EH (cell line): ENCODE measurements around the gene OR51B4.
"Not testable (repeated sequence)": the region's sequence is repeated elsewhere in the genome, so short reads cannot be mapped to it uniquely, and the experiment has no call there.

Experiments used
- DNase-seq: peaks from one replicate; pipeline ENCODE4 v3.0.0-alpha.2; 2015; ENCODE audit warnings: low read depth

The OR51B4 gene

GRCh38 chr11:5294342-5294995 lies 7.3 kb downstream of the OR51B4 start:
- not testable (repeated sequence) for DNase-seq

DNA sequence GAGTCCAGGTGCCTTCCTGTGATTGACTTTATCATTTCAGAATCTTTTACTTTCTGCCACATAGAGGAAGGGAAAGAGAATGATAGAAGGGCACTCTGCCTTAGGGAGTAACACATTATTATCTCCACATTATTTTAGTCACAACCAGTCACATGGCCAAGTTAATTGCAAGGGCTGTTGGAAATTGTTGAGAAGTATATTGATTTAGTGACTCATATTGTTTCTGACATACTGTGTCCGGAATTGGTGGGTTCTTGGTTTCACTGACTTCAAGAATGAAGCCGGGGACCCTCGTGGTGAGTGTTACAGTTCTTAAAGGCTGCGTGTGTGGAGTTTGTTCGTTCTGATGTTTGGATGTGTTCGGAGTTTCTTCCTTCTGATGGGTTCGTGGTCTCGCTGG lies 8.7 kb downstream of the OR51B4 start:
- DNase-seq = peak; percentile 42

DNA sequence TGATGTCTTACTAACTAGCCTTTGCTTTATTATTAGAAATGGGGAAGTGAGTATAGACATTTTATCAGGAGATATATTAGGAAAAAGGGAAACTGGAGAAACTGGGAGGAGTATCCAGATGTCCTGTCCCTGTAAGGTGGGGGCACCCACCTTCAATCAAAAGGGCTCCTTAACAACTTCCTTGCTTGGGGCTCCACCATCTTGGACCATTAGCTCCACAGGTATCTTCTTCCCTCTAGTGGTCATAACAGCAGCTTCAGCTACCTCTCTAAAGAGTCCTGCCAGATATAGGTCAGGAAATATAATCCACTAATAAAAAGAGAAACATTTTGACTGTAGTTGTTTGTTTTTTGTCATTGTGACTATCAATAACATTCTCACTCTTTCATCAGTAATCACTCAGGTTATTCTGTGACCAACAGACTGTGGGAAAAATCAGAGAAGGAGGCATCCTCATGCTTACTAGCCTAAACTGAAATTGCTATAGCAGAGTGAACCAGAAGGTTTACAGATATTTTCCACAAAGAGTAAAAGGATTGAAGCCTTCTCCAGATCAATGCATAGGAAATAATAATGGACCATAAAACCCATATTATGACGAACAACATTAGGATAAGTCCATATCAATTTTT lies 10.4 kb downstream of the OR51B4 start:
- peak; percentile 48 for DNase-seq

GRCh38 chr11:5290106-5290505 lies 11.6 kb downstream of the OR51B4 start:
- no peak for DNase-seq

DNA sequence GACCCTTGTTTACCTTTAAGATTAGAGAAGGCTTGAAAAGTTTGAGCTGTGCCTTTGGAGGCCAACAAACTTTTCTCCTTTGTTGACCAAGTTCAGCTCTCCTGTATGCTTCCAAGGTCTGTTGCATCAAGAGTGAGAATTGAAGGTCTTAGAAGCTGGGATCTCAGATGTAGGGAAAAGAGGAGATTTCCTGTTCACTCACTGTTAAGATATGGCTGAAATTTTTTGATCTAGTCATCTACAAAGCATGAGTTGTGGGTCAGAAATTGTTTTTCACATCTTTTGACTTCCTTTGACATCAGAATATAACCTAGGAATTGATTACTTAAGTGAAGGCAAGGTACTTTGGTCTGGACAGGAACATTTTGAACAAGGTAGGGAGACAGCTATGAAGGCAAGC lies 12.1 kb downstream of the OR51B4 start:
- peak; percentile 59 for DNase-seq

GRCh38 chr11:5288906-5289550 lies 12.7 kb downstream of the OR51B4 start:
- DNase-seq = peak; percentile 65

DNA sequence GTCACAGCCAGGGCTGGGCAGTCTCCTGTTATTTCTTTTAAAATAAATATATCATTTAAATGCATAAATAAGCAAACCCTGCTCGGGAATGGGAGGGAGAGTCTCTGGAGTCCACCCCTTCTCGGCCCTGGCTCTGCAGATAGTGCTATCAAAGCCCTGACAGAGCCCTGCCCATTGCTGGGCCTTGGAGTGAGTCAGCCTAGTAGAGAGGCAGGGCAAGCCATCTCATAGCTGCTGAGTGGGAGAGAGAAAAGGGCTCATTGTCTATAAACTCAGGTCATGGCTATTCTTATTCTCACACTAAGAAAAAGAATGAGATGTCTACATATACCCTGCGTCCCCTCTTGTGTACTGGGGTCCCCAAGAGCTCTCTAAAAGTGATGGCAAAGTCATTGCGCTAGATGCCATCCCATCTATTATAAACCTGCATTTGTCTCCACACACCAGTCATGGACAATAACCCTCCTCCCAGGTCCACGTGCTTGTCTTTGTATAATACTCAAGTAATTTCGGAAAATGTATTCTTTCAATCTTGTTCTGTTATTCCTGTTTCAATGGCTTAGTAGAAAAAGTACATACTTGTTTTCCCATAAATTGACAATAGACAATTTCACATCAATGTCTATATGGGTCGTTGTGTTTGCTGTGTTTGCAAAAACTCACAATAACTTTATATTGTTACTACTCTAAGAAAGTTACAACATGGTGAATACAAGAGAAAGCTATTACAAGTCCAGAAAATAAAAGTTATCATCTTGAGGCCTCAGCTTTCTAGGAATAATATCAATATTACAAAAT lies 13.4 kb downstream of the OR51B4 start:
- DNase-seq = peak; percentile 57

GRCh38 chr11:5286901-5287300 lies 14.8 kb downstream of the OR51B4 start:
- no peak for DNase-seq

DNA sequence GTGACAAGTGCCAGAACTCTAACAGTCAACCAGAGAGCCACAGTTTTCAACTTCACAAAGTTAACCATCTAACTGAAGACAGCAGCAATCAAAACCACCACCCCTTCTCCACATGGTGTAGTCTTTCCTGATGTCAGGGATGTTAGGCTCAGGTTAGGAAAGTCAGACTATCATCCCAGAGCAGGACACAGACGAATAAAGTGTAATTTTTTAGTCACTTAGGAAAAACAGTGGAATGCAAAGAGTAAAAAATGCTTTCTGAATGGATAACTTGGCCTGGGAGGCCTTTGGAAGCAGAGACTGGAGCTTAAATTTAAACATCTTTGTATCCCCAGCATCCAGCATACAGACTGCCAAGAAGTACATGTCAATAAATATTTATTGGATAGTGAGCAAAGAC lies 15.4 kb downstream of the OR51B4 start:
- no peak for DNase-seq

DNA sequence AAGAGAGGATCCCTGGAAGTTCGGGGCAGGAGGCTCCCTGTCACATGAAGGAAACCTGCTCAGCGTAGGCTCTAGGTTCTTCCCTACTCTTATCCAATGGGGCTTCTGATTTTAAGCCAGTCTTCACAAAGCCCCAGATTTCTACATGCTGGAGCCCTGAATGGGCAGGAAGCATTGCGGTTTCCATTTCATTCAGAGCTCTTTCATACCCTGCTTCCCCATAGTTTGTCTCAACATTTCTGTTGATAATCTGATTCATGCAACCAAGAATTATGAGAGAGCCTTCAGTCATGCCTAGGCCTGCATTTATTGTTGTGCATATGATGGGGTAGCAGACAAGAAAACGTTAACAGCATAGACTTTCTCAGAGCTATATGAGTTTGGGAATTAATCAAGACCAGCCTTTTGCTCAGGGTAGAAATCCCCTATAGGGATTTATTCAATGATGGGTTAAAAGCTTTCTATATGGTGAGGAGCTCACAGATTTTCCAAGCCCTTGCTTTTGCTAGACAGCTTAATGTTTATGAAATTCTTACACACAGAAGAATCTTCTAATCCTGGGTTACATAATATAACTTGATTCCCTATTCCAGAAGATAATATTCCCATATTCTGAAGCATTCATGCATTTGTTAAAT lies 15.9 kb downstream of the OR51B4 start:
- DNase-seq = no peak

- DNase-seq = no peak
These were observed 17.1 kb downstream of the OR51B4 start for GRCh38 chr11:5284637-5285036.

GRCh38 chr11:5283882-5284281 lies 17.9 kb downstream of the OR51B4 start:
- DNase-seq = no peak

- no peak for DNase-seq
These were observed 18.7 kb downstream of the OR51B4 start for GRCh38 chr11:5283086-5283485.

DNA sequence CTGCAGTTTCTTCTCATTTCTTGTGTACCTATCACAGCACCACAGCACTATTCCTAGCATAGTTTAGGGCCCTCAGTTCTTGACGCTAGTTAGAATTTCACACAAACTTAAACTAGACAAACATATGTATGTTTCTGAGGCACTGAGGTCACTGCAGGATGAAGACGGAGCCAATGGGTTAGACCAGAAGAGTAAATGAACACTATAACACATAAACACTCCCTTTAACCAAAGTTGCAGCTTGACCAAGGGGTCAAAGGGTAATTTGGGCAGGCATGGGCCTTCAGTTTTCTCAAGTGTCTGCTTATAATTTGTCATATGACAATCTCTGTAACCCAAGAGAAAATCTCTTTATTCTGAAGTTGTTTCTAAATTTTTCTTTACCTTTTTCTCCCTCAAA lies 19.1 kb downstream of the OR51B4 start:
- DNase-seq = no peak

GRCh38 chr11:5281596-5281995 lies 20.1 kb downstream of the OR51B4 start:
- DNase-seq = no peak

- DNase-seq = peak; percentile 99
These were observed 21.1 kb downstream of the OR51B4 start for GRCh38 chr11:5280582-5281102.

- DNase-seq = peak; percentile 11
These were observed 22.2 kb downstream of the OR51B4 start for GRCh38 chr11:5279471-5280090.

- DNase-seq = no peak
These were observed 23.9 kb downstream of the OR51B4 start for GRCh38 chr11:5277807-5278382.

DNA sequence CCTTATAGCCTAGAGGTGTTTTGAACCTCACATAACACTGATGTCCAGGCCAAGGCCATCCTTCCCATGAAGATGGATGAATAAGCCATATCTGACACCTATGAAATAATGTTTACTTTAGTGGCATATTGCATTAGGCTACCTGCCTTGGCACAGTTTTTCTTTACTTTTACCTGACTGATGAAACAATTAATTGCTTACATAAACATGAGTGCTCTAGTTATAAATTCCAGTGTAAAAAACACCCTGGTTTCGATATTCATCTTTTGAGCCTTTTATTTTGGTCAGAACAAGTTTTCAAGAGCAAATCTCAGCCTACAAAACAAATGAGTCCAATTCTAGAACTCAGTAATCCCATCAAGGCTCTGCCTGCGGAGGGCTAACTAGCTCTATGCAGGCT lies 25.0 kb downstream of the OR51B4 start:
- DNase-seq = no peak

DNA sequence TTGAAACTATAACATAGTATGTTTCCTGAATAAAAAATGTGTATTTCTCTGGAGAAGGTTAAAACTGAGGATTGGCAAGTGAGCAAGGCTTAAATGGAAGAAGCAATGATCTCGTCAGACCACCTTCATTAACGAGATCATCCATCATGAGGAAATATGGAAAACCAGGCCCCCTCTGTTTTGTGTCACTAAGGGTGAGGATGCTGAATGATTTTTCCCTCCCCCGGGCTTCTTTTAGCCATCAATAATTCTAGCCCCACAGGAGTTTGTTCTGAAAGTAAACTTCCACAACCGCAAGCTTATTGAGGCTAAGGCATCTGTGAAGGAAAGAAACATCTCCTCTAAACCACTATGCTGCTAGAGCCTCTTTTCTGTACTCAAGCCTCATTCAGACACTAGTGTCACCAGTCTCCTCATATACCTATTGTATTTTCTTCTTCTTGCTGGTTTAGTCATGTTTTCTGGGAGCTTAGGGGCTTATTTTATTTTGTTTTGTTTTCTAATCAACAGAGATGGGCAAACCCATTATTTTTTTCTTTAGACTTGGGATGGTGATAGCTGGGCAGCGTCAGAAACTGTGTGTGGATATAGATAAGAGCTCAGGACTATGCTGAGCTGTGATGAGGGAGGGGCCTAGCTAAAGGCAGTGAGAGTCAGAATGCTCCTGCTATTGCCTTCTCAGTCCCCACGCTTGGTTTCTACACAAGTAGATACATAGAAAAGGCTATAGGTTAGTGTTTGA lies 26.2 kb downstream of the OR51B4 start:
- no peak for DNase-seq
